Lower leg skin (tissue), 4 donors: ENCODE measurements around the gene PAEP. TPM values are rescaled to one million over a fixed set of nuclear protein-coding genes. Genes with fewer than 3 reads are reported as not detected.

ENCODE experiments used
- DNase-seq, 2 donors: peaks; one replicate each; pipeline ENCODE4 v3.0.0-alpha.2; 2019; ENCODE audit warnings: low spot score in 2 of 2
- H3K4me3 ChIP-seq: fragments of 200-600 bp; sonication (generic); 2 replicates; pipeline ENCODE4 v1.5.1; 2017; ENCODE audit warnings: mild to moderate bottlenecking, low read depth; ENCODE audit not compliant: poor library complexity, severe bottlenecking
- POLR2A ChIP-seq, 2 donors: fragments of 450-650 bp; IDR thresholded peaks; one replicate each; pipeline ENCODE4 v1.6.1; 2016 to 2017; ENCODE audit warnings: antibody characterized with exemption in 2 of 2, mild to moderate bottlenecking in 1 of 2, moderate library complexity in 1 of 2
- WGBS, 2 donors: methylation state at CpG; one replicate each; pipeline ENCODE4 v1.1.5; 2018; 5-methylcytosine and 5-hydroxymethylcytosine counted together
- intact Hi-C: fragments of 100-400 bp; cut with DNase I; formaldehyde crosslinking; loops from one replicate; pipeline ENCODE4 v1.15.0; 2023; ENCODE audit warnings: low total_unique reads
- total RNA-seq, 4 donors: library from RNA; depleted of rRNA; stranded (reverse); fragments of >200 nt; gene quantifications; one replicate each; pipeline ENCODE4 v1.1.0, GENCODE V29; 2016
- TF ChIP-seq, protein P1 (sequence below), 3 donors: fragments of 450-650 bp; IDR thresholded peaks; one replicate each; pipeline ENCODE4 v1.5.1; 2016; ENCODE audit warnings: antibody characterized with exemption in 3 of 3, mild to moderate bottlenecking in 3 of 3, moderate library complexity in 2 of 3

Gene PAEP
- total RNA-seq, 4 donors from 2014 or later: 0.71 to 2.7 (median 0.89) TPM; not detected in 1

GRCh38 chr9:135612437-135612836 lies 50.9 kb downstream of the PAEP start:
- TF ChIP-seq, protein P1, sequence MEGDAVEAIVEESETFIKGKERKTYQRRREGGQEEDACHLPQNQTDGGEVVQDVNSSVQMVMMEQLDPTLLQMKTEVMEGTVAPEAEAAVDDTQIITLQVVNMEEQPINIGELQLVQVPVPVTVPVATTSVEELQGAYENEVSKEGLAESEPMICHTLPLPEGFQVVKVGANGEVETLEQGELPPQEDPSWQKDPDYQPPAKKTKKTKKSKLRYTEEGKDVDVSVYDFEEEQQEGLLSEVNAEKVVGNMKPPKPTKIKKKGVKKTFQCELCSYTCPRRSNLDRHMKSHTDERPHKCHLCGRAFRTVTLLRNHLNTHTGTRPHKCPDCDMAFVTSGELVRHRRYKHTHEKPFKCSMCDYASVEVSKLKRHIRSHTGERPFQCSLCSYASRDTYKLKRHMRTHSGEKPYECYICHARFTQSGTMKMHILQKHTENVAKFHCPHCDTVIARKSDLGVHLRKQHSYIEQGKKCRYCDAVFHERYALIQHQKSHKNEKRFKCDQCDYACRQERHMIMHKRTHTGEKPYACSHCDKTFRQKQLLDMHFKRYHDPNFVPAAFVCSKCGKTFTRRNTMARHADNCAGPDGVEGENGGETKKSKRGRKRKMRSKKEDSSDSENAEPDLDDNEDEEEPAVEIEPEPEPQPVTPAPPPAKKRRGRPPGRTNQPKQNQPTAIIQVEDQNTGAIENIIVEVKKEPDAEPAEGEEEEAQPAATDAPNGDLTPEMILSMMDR (IDR thresholded peaks at IDR 0.05): no peak
- TF ChIP-seq POLR2A (IDR thresholded peaks at IDR 0.05): no peak
- no peak overlapping the region for H3K4me3 ChIP-seq
- intact Hi-C loops: no loop called here
- peak in 1 of 2 donors; percentile 75 for DNase-seq
- 62 to 80% methylated on average over 5 to 8 of the region's 8 CpGs for WGBS, 2 donors

- WGBS, 2 donors: 53 to 64% methylated on average over 24 of the region's 24 CpGs
- DNase-seq: peak in 1 of 2 donors; percentile 62
- intact Hi-C loops: no loop called here
- no peak overlapping the region for H3K4me3 ChIP-seq
- TF ChIP-seq, protein P1 (IDR thresholded peaks at IDR 0.05): no peak
- TF ChIP-seq POLR2A (IDR thresholded peaks at IDR 0.05): no peak
Measured at GRCh38 chr9:135612981-135613910, 51.7 kb downstream of the PAEP start.

DNA sequence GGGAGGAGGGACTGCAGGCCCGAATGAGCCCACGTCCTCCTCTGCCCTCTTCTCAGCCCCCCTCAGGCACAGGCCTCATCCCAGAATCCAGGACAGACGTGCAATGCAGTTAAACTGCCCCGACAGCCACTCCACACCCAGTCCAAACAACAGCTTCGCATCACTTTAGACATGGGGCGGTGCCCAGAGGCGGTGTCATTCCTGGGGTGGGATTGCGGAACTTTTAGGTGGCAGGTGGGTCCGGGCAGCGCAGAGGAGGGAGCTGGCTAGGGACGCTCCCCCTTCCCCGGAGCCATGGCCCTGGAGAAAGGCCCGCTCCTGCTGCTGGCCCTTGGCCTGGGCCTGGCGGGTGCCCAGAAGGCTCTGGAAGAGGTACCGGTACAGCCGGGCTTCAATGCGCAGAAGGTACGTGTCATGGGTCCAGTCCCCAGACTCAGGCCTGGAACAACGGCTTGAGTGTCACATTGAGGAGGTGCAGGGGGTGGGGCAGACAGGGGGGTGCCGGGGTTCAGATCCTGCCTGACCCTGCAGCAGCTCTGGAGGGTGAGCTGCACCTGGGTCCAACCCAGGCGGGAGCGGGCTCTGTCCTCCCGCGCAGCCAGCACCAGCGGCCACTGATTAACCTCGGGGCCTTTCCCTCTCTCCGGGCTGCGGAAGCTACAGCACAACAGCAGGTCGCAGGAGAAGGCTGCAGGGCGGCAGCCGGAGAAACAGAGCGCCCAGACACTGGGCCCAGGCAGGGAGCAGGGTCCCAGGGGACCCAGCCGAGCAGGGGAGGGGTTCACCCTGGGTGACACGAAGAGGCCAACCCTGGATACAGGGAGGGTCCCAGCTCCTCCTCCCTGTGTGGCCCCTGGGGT lies 52.6 kb downstream of the PAEP start:
- H3K4me3 ChIP-seq: no peak overlapping the region
- peak in 1 of 2 donors; percentile 68 for DNase-seq
- intact Hi-C loops: no loop called here
- WGBS, 2 donors: 56 to 63% methylated on average over 30 to 34 of the region's 34 CpGs
- TF ChIP-seq, protein P1 (IDR thresholded peaks at IDR 0.05): no peak
- TF ChIP-seq POLR2A (IDR thresholded peaks at IDR 0.05): no peak

- DNase-seq: peak in 1 of 2 donors; percentile 81
- no peak overlapping the region for H3K4me3 ChIP-seq
- TF ChIP-seq, protein P1 (IDR thresholded peaks at IDR 0.05): no peak
- TF ChIP-seq POLR2A (IDR thresholded peaks at IDR 0.05): no peak
- intact Hi-C loops: no loop called here
- WGBS, 2 donors: 81 to 83% methylated on average over 15 of the region's 29 CpGs
Measured at GRCh38 chr9:135614821-135615665, 53.5 kb downstream of the PAEP start.
